HG02678 (cell line): Measurements from ENCODE around the gene CACNA1S.

Experiments used
- ATAC-seq: cut with Tn5 transposase; IDR thresholded peaks from one replicate; pipeline ENCODE4 v1.9.1; 2021; ENCODE audit warnings: mild to moderate bottlenecking, moderate library complexity; ENCODE audit not compliant: unreplicated experiment

Gene CACNA1S

DNA sequence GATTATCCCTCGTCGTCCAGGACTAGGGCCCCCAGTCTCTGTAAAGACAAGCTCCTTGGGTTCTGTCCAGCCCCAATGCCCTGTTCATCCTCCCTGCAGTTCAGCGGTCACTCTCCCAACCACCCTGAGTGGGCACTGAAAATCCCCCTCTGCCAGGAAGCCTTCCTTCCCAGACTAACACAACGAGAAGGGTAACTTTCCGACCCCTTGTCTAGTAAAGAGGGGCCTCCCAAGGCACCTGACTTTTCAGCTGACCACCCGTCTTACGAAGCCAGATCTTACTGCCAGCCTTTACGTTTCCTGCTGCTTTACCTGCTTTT, 28.7 kb upstream of the CACNA1S start:
- no peak for ATAC-seq

DNA sequence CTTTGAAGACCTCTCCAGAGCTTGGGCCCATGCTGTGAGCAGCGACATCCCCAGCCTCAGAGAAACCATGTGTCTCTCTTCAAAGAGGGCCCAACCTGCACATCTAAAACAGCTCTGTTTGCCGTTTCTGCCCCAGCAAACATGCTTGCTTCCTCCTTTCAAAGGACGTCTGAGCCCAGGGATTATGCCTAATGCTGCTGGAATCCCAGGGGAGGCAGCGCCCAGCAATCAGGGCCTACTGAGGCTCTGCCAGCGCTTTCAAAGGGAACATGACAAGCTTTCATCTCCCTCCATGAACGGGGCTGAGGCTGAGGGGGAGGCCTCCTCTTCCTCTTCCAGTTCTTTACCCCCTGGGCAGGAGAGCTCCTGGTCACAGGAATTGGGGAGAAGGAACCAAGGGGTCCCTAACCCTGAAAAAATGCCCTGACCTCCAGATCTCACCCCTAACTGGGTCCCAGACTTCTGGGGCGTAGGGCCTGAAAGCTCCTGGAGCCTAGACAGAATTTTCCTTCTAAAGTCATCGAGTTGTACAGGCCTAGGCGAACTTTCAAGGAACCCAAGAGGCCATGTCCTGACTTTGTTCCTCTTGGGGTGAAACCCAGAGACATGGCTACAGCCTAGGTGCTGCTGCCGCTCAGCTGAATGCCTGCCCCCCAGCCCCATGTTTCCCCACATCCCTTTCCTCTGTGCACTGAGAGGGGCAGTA, 28.2 kb upstream of the CACNA1S start:
- no peak for ATAC-seq

DNA sequence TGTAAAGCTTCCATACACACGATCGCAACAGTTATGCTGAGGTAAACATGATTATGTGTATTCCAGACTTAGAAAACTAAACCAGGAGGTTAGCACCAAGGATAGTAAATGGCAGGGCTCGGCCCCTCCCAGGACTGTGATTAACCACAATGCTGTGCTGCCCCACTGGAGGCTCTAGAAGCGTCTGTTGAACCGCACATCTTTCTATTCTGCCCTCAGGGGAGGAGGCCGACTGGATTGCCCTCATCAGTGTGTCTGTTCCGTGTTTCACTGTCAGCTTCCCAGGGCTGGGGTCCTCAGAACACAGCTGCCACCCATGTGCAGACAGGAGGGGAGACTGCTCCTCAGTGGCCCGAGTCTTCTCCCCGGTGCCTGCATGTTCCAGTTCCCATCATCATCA, 27.5 kb upstream of the CACNA1S start:
- ATAC-seq = no peak

DNA sequence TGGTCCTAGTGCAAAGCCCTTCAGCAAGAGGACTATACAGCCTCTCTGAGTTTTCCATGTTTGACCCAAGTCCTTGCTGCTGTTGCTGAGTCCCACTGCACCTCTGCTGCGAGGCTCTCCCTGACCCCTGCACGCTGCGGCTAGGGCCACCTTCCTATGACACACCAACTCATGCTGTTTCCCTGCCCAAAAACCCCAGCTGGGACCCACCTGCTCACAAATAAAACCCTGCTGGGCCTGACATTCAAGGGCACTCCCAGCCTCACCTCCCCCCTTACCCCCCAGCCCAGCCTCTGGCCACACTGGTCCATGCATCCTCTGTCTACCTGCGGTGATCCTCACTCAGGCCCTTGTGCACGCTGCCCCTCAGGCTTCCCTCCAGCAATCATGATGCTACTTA, 27.1 kb upstream of the CACNA1S start:
- ATAC-seq = no peak

DNA sequence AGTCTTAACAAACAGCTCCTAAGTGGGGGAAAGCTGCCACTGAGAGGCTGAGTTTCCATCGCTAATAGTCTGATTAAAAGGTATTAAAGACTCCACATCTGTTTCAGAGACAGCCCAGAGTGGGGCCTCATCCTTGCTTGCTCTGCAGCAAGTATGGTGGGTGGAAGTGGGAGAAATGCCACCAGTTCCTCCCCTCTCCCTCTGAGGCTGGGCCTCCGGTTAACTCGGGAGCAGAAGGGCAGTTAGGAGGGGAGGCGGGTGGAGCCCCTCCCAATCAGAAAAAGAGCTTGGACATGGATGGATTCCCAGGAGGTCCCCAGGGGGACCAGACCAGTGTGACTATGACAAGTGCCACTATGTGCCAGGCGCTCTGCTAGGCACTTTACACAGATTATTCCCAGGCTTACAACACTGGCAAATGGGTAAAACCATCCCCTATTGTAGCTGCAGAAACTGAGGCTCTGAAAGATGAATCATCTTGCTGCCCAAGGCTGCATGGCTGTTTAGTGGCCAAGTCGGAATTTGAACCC, 26.1 kb upstream of the CACNA1S start:
- no peak for ATAC-seq

DNA sequence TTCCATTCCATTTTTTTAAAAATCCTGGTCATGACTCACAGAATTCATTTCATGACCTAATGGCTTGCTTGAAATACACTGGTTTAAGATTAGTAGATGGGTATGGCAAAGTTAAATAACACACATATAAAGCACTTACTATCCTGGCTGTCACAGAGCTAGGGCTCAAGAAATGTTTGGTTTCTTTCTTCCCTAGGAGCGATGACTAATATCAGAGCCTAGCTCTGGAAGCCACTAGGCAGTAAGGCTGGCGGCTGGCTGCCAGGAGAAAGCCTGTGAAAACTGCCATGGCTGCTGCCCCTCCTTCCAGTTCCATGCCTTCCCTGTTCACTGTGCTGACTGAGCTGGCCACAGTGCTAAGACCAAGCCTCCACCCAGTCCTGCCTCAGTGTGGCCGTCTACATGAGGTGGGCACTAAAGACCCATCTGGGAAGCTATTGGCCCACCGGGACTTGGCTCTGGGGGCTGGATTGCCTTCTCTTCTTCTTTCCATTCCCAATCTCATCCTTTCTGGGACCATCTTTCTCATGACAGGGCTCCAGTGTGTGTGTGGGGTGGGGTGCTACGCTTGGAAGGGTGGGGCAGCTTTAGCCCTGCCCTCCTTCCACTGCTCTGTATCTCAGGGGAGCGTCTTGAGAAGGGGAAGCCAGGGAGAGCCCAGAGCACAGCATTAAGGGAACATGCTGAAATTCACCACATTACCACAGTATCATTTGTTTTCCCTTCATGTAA, 25.5 kb upstream of the CACNA1S start:
- no peak for ATAC-seq

DNA sequence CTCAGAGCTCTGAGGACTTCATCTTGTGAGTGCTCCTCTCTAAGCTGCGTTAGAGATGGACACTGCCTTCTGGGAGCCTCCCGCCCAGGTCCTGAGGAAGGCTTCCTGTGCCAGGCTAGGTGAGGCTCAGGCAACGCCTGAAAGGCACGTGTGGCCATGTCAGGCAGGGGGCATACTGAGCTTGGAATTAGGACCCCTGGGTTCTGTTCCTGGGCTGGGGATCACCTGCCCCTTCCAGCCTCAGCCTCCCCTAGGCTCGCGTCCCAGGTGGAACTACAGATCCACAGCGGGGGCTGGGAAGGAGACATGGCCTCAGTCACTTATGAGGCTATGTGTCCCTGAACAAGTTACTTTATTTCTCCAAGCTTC, 24.8 kb upstream of the CACNA1S start:
- ATAC-seq = no peak

DNA sequence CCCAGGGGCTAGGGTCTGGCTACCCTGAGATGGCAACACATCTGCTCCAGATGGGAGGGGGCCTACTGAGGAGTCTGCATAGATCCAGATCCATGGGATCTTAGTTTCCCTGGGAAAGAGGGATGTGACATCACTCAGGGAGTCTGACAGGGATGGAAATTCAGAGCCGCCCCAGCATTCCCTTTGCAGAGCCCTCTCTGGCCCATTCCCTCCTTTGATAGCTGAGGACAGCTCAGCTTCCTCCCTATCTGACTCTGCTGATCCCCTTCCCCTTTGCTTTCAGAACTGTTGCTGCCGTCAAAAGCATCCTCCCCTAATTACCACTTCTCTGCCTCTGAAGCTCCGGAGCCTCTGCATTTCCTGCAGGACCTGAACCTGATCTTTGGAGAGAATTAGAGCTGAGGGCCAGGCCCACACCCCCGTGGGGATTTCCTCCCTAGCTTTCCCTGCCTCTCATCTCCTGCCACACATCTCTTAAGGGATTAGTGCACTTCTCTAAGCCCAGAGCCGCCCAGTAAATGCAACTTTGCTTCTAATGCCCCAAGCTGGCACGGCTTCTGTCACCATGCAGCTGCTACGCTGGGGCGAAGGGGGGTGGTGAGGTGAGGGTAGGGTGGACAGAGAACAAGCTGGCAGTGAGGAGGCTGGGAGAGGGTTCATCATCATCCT, 24.3 kb upstream of the CACNA1S start:
- no peak for ATAC-seq

DNA sequence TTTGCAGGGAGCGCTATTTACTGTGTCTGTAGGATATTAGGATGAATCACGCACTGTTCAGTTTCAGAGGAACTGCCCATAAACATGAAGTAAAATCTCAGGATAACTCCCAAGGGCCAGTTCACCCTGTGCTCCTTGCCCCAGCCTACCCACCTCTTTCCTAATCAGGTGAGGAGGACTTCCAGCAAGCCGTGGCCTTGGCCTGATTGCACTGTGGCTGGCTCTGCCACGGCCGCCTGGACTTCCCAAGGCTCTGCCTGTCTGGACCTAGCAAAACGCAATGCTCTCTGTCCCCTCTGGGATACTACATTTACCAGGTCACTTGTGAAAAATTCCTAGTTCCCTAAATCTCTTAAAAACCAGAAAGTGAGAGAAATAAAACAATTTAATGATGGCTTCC, 22.2 kb upstream of the CACNA1S start:
- no peak for ATAC-seq

DNA sequence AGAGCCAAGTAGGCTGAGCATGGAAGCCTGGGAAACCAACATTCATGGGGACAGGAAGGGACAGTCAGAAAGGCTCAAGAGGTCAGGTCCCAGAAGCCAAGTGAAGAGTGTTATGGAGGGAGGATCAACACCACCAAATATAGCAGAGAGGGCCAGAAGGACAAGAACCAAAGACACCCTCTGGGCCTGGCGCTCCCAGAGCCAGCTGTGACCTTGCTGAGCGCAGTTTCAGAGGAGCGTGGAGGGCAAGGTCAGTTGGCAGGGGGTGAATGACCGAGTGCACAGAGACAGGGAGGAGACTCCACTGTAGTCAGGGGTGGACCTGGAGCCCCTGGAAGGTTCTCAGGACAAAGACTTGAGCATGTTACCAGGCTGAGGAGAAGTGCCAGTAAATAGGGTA, 19.2 kb upstream of the CACNA1S start:
- no peak for ATAC-seq

DNA sequence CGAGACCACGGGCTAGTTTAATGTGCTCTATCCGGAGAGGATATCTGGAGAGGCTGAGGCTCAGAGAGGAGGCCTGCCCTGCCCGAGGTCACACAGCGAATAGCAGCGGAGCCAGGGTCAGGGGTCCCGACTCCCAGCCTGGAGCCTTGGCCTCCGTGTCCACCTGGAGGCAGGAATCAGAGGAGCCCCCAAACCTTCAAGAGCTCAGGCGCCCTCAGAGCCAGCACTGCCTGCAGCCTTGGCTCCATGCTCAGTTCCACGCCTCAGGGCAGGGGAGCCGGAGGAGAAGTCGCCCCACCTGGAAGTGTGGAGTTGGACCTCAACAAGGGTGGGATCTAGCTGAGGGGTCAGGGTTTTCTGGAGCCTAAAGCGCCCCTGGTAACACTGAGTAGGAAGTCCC, 16.7 kb upstream of the CACNA1S start:
- no peak for ATAC-seq

DNA sequence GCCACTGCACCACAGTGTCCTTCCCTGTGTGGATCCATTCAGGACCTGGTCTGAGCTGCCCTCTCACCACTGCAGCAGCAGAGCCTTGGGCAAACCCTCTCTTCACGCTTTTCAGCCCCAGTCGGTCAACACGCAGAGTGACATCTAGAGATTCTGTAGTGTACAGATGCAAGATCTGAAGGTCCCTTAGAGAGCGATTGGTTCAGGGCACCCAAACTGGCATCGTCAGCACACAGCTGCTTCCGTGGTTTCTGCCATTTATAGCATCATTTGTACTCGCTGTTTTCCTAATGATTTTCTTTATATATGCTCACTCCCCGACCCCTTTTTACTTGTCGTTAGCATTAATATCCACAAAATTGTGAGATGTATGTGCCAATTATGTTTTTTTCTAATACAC, 16.2 kb upstream of the CACNA1S start:
- no peak for ATAC-seq

DNA sequence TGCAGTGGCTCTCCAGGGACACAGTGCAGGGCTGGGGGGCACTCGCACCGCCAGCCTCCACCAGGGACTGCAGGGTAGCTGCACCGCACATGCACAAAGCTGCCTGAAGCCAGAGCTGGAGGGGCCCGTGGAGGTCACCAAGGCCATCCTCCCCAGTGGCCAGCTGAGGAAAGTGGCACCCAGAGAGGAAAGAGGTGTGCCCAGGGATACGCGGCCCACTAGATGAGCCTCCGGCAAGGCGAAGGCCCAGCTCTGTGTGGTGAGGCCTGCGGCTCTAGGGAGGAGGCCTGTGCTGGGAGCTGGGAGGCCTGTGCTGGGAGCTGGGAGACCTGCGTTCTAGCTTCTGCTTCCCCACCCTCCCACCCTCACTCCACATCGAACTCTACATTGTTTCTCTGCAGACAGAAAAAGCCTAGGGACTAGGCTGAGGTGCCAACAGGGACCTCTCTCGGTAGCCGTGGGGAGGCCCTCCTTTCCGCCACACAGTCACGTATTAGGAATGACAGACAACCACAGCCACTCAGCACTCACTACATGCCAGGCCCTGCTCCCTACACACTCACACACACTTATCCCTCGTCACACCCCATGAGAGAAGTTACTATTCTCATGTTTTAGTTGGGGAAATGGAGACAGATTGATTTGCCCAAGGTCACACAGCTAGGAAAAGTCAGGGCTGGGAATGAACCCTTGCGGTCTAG, 15.7 kb upstream of the CACNA1S start:
- no peak for ATAC-seq

DNA sequence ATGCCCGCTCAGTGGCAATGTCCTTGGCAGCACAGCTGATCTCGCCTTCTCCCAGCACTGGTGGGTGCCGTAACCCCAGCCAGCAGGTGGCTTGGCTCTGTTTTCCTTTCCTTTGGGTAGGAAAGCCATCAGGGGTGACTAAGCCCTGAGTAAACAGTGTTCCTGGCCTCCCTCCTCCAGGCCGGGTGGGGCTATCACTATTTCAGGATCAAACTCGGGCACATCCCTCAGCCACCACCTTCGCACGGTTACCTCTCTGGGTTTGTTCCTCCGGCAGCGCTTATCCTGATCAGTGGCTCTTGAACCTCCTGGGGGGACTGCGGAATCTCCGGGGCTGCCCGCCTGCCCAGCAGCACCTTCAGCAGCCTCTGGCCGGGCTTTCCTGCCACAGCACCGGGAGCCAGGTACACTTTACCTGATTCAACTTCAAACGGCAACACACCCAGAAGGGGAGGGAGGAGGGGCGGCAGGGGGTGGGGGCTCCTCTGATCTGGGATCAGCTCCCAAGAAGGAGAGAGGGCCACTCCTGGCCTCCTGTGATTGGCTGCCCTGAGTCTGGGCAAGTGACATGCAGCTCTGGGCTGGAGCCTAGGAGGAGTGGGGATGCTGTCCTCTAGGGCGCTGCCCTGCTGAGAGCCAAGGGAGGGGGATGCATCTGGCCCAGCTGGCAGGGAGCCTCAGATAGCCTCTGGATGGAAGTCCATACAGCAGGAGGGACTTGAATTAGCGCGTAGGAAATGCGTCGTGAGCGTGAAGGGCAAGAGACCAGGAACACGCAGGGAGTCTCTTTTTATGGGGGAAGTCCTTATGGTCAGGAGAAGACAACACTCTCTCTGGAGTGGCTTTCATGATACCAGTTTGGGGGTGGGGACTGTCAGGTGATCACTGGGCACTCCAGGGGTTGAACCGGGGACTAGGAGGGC, 14.9 kb upstream of the CACNA1S start, which contains the start of gene ASCL5:
Gene ASCL5 (minus strand): TSS at position 353 of the 923 bp plus-strand sequence. CDS start 11,812 bp downstream, outside the sequence.
- no peak for ATAC-seq

DNA sequence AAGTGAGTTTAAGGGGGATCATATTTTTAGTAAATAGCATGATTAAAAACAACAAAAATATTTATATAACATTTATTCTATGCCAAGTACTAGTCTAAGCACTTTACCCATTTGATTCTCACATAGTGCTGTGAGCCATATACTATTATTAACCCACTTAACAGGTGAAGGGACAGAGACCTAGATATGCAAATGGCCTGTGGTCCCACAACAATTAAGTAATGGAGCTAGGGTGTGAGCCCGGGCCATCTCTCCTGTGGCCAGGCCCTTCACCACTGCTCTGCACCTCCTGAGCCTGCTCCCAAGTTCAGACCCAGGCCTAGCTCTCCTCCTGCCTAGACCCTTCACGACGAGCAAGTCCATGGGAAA, 14.2 kb upstream of the CACNA1S start:
- ATAC-seq = no peak

DNA sequence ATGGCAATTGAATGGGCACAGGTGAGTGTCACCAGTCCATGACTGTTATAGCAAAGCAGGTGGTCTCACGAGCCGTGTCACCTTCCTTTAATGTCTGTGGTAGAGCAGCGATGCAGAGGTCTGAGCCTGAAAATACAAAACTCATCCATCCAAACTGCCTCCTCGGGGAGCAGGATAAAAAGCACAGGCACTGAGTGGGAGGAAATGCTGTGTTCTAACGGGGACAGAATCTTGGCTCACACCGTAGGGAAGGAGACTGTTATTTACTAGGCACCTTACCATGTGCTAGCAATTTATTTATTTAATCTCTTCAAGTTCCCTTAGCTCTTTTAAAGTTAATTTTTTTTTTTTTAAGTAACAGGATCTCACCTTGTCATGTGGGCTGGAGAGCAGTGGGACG, 13.6 kb upstream of the CACNA1S start:
- no peak for ATAC-seq

DNA sequence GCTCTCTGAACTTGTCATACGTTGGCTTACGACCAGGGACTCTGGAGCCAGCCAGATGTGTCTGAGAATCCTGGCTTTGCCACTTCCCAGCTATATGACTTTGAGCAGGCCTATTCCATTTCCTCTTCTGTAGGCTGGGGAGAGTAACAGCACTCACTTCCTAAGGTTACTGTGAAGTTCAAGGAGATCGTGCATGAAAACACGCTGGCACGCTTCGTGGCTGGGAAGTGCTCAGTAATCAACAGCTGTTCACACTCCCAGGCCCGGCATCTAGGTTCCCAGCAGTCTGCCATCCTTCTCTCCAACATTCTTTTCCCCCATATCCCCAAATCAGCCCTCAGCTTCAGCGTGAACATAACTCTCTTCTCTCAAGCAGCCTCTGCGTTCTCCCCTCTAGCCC, 12.8 kb upstream of the CACNA1S start:
- ATAC-seq = no peak

DNA sequence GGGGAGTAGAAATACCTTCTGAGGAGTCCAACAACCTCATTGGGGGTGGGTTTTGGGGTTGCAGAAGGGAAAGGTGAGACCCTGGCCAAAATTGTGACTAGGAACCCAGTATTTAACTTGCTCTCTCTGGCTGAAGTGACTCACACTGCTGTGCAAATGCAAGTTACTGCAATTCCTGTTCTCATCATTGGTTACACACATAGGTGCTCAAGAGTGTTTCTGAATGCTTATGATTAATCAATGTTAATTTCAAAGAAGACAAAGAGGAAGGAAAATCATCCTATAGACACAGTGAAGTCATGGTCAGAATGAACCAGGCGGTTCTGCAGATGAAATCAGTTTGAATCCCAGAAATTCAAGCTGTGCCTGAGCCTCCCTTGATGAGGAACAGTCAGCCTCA, 11.6 kb upstream of the CACNA1S start:
- ATAC-seq = no peak

DNA sequence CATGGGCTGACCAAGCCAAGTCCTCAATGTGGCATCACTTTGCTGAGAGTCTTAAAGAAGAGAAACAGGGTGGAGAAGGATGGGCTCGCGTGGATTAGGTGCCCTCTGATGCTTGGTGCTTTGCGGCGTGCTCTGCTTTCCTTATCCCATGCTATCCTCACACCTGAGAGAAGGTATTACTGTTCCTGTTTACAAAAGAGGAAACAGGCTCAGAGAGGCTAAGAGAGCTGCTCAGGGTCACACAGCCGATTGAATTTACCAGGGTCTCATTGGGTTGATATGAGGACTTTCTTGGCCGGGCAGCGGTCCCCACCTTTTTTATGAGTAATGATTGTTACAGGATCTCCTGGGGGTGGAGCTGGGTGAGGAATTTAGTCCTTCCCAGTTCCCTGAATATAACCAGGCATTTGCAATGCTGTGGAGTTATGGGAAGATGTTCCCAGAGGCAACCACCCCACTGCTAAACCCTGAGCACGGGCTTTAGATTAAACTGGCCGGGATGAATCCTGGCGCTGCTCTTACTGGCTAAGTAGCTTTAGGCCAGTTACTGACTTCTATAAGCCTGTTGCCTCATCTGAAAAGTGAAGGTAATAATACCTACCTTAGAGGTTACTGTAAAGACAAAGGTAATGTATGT, 10.2 kb upstream of the CACNA1S start:
- no peak for ATAC-seq
